ENCODE data around the gene PRKG1. TPM values are rescaled to one million over a fixed set of nuclear protein-coding genes. Genes with fewer than 3 reads are reported as not detected.

PRKG1 gene
- total RNA-seq, 4 donors from 2014 or later: 24.5 to 46.1 (median 37.1) TPM

DNA sequence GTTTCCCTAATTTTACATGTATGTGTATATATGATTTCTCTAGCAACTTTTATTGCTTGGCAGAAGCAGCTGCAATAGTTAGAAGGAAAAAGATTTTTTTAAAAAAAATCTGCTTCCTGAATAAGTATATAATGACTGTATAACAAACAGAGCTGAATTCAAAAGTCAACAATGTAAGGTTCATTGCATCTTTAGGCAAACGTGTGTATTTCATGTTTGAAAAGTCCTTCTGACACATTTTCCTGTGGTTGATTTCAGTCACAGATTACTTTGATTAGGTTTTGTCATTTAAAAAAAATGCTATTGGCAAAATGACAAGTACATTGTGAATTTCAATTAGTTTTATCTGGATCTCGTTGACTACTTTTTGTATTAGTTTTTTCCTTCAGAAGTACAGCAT, 394.1 kb downstream of the PRKG1 start:
- WGBS: 76% methylated on average over 2 of the region's 2 CpGs
- intact Hi-C loops (cut with DNase I): no loop called here
- Histone ChIP-seq H3K4me3 (no peak overlapping the region), H3K27ac (replicated peaks in 1 of 4) (no peak overlapping the region), H3K4me1 (peaks cover 0 to 18% (median 10%) of the 10 kb centered on the region in 4 donors), H3K9me3 (no peaks in the 10 kb centered on the region), H3K27me3 (no peaks in the 10 kb centered on the region), H3K36me3 (no peaks in the 10 kb centered on the region)
- TF ChIP-seq EP300 (IDR thresholded peaks at IDR 0.05) (no peak), POLR2AphosphoS5 (IDR thresholded peaks at IDR 0.05) (no peak), POLR2A (IDR thresholded peaks at IDR 0.05; ENCODE audit: low read depth) (no peak)
- TF ChIP-seq, protein P1, sequence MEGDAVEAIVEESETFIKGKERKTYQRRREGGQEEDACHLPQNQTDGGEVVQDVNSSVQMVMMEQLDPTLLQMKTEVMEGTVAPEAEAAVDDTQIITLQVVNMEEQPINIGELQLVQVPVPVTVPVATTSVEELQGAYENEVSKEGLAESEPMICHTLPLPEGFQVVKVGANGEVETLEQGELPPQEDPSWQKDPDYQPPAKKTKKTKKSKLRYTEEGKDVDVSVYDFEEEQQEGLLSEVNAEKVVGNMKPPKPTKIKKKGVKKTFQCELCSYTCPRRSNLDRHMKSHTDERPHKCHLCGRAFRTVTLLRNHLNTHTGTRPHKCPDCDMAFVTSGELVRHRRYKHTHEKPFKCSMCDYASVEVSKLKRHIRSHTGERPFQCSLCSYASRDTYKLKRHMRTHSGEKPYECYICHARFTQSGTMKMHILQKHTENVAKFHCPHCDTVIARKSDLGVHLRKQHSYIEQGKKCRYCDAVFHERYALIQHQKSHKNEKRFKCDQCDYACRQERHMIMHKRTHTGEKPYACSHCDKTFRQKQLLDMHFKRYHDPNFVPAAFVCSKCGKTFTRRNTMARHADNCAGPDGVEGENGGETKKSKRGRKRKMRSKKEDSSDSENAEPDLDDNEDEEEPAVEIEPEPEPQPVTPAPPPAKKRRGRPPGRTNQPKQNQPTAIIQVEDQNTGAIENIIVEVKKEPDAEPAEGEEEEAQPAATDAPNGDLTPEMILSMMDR (IDR thresholded peaks at IDR 0.05): no peak
- DNase-seq (ENCODE audit: extremely low spot score): no peak

DNA sequence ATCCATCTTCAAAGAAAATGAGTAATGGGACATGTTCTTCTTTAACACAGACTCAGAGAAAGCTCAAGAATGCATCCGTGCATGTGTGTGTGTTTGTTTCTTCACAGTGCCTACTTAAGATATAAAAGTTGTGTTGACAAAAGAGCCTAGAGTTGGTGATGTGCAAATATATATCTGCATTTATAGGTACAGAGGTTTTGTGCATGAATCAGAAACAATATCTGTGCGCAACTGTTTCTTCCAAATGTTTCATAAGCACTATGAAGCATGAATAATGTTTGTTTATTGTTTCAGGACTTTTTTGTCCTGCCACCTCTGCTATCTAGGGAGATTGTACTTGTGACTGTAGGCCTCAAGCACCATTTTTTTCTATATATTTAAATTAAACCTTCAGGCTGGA, 395.4 kb downstream of the PRKG1 start:
- peaks cover 0 to 18% (median 10%) of the 10 kb centered on the region in 4 donors for H3K4me1 ChIP-seq
- no peak overlapping the region for H3K4me3 ChIP-seq
- no peak for DNase-seq (ENCODE audit: extremely low spot score)
- no peaks in the 10 kb centered on the region for H3K9me3 ChIP-seq
- intact Hi-C loops (cut with DNase I): no loop called here
- TF ChIP-seq POLR2A (IDR thresholded peaks at IDR 0.05; ENCODE audit: low read depth): no peak
- no peak for TF ChIP-seq POLR2AphosphoS5 (IDR thresholded peaks at IDR 0.05)
- TF ChIP-seq, protein P1 (IDR thresholded peaks at IDR 0.05): no peak
- no peak for TF ChIP-seq EP300 (IDR thresholded peaks at IDR 0.05)
- no peaks in the 10 kb centered on the region for H3K27me3 ChIP-seq
- no peak overlapping the region for H3K27ac ChIP-seq (replicated peaks in 1 of 4)
- 95% methylated on average over 2 of the region's 2 CpGs for WGBS
- H3K36me3 ChIP-seq: no peaks in the 10 kb centered on the region

DNA sequence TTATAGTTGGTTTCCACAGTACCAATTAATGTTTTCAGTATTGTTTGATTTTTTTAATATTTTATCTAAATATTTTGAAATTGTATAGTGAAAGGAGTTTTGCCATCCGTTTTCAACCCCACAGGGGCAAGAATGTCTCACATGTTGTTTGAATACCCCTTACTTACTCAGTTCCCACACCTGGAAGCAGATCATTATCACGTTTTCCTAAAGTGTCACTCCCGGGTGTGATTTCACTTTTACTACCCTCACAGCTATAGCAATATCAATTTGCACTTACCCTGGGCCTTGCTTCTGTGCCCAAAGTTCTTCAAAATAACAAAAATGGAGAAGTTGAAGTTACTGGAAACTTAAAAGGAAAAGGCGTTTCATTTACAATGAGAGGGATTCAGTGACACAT, 397.0 kb downstream of the PRKG1 start:
- H3K9me3 ChIP-seq: no peaks in the 10 kb centered on the region
- H3K4me3 ChIP-seq: no peak overlapping the region
- WGBS: 89% methylated on average over 4 of the region's 4 CpGs
- H3K27ac ChIP-seq (replicated peaks in 1 of 4): no peak overlapping the region
- TF ChIP-seq, protein P1 (IDR thresholded peaks at IDR 0.05): no peak
- no peak for TF ChIP-seq POLR2AphosphoS5 (IDR thresholded peaks at IDR 0.05)
- no peak for TF ChIP-seq POLR2A (IDR thresholded peaks at IDR 0.05; ENCODE audit: low read depth)
- no peak for TF ChIP-seq EP300 (IDR thresholded peaks at IDR 0.05)
- peaks cover 0 to 11% (median 6%) of the 10 kb centered on the region in 4 donors for H3K4me1 ChIP-seq
- no peak for DNase-seq (ENCODE audit: extremely low spot score)
- intact Hi-C loops (cut with DNase I): no loop called here
- no peaks in the 10 kb centered on the region for H3K36me3 ChIP-seq
- no peaks in the 10 kb centered on the region for H3K27me3 ChIP-seq

DNA sequence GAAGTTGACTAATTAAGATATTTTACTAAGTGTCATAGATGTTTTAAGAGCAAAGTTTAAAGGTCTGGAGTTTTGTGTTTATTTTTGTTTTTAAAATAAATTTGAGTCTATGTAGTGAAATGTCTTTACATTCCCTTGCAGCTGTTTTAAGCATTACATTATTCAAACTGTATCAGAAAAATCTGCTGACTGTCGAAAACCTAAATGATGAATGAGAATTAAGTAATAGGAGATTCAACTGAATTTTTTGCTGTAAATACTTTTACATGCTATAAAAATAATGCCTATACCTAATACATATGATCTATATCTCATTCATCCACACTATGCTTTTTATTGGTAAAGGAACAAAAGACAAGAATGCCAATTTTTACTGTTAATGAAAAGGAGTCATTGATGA, 397.9 kb downstream of the PRKG1 start:
- DNase-seq (ENCODE audit: extremely low spot score): no peak
- Histone ChIP-seq H3K27me3 (no peaks in the 10 kb centered on the region), H3K4me3 (no peak overlapping the region), H3K27ac (replicated peaks in 1 of 4) (no peak overlapping the region), H3K9me3 (no peaks in the 10 kb centered on the region), H3K36me3 (no peaks in the 10 kb centered on the region), H3K4me1 (peaks cover 0 to 2% (median under 1%) of the 10 kb centered on the region in 4 donors)
- WGBS: 87% methylated on average over 1 of the region's 1 CpG
- TF ChIP-seq, protein P1 (IDR thresholded peaks at IDR 0.05): no peak
- no peak for TF ChIP-seq POLR2A (IDR thresholded peaks at IDR 0.05; ENCODE audit: low read depth)
- TF ChIP-seq EP300 (IDR thresholded peaks at IDR 0.05): no peak
- TF ChIP-seq POLR2AphosphoS5 (IDR thresholded peaks at IDR 0.05): no peak
- intact Hi-C loops (cut with DNase I): no loop called here

DNA sequence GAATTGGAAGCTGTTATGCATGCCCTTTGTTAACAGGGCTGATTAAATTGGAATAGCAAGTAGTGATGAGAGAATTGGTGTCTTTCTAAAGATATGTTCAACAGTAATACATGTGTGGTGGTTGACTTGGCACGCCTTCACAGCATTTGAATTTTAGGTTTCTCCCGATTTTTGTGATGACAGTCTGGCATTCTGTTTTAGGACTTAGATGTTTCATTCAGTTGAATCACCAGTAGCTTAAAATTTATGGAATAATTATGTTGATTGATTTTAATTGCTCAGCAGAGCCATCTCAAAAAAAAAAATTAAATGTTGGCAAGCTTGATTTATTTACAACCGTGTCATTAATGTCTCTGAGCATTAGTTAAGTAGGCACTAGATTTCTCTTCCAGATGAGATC, 405.4 kb downstream of the PRKG1 start:
- intact Hi-C loops (cut with DNase I): no loop called here
- H3K4me1 ChIP-seq: no peaks in the 10 kb centered on the region
- TF ChIP-seq POLR2AphosphoS5 (IDR thresholded peaks at IDR 0.05) (no peak), EP300 (IDR thresholded peaks at IDR 0.05) (no peak), POLR2A (IDR thresholded peaks at IDR 0.05; ENCODE audit: low read depth) (no peak)
- TF ChIP-seq, protein P1 (IDR thresholded peaks at IDR 0.05): no peak
- no peak overlapping the region for H3K27ac ChIP-seq (replicated peaks in 1 of 4)
- H3K4me3 ChIP-seq: no peak overlapping the region
- 87% methylated on average over 3 of the region's 3 CpGs for WGBS
- H3K36me3 ChIP-seq: no peaks in the 10 kb centered on the region
- no peaks in the 10 kb centered on the region for H3K27me3 ChIP-seq
- H3K9me3 ChIP-seq: no peaks in the 10 kb centered on the region
- DNase-seq (ENCODE audit: extremely low spot score): no peak

Data from esophagus muscularis mucosa (tissue), 4 donors.